Neural crest cell (in vitro differentiated cells): Measurements from ENCODE around the gene HPN. TPM values are rescaled to one million over a fixed set of nuclear protein-coding genes. Genes with fewer than 3 reads are reported as not detected.

Experiments used
- DNase-seq: peaks from one replicate; pipeline ENCODE4 v3.0.0; 2021; ENCODE audit warnings: low read depth, mixed read lengths, low spot score
- H3K27ac Mint-ChIP-seq: one replicate; pipeline ENCODE4 v1.8.0; 2021; ENCODE audit warnings: mild to moderate bottlenecking, mixed read lengths; ENCODE audit not compliant: unreplicated experiment
- H3K27me3 Mint-ChIP-seq: 2 replicates; pipeline ENCODE4 v1.8.0; 2021; ENCODE audit warnings: low read depth, mild to moderate bottlenecking, mixed read lengths
- H3K36me3 Mint-ChIP-seq: 2 replicates; pipeline ENCODE4 v1.8.0; 2021; ENCODE audit warnings: low read depth, mild to moderate bottlenecking, mixed read lengths
- H3K4me1 Mint-ChIP-seq: 2 replicates; pipeline ENCODE4 v1.8.0; 2021; ENCODE audit warnings: mixed read lengths
- H3K4me3 Mint-ChIP-seq: one replicate; pipeline ENCODE4 v1.8.0; 2021; ENCODE audit warnings: mild to moderate bottlenecking, mixed read lengths
- H3K9me3 Mint-ChIP-seq: 2 replicates; pipeline ENCODE4 v1.8.0; 2021; ENCODE audit warnings: mixed read lengths
- CTCF ChIP-seq: fragments of 200-600 bp; sonication (generic); conservative IDR thresholded peaks from 2 replicates; pipeline ENCODE4 v1.5.0; 2021; ENCODE audit warnings: antibody characterized with exemption, mild to moderate bottlenecking
- total RNA-seq: library from RNA; stranded (reverse); gene quantifications from 2 replicates; pipeline ENCODE4 v1.2.1, GENCODE V29; 2021

Gene HPN
- total RNA-seq, 1 donor from 2014 or later, result 0.26 TPM

- Mint-ChIP-seq H3K36me3 (peaks cover 6% of the 10 kb centered on the region), H3K4me3 (no peak overlapping the region), H3K27ac (no peak overlapping the region), H3K4me1 (peaks cover 4% of the 10 kb centered on the region), H3K9me3 (no peaks in the 10 kb centered on the region), H3K27me3 (no peaks in the 10 kb centered on the region)
- no peak for TF ChIP-seq CTCF
- DNase-seq, result no peak
These were observed 32.6 kb upstream of the HPN start for GRCh38 chr19:35008891-35009341.

- peaks cover 6% of the 10 kb centered on the region for H3K36me3 Mint-ChIP-seq
- H3K4me1 Mint-ChIP-seq, result no peaks in the 10 kb centered on the region
These were observed 31.8 kb upstream of the HPN start for GRCh38 chr19:35009424-35010415.

GRCh38 chr19:35011091-35011689, 30.3 kb upstream of the HPN start:
- H3K4me3 Mint-ChIP-seq, result peak overlapping the region; percentile 34
- TF ChIP-seq CTCF, result no peak
- DNase-seq, result no peak
- no peaks in the 10 kb centered on the region for H3K9me3 Mint-ChIP-seq
- H3K36me3 Mint-ChIP-seq, result peaks cover 10% of the 10 kb centered on the region
- H3K27me3 Mint-ChIP-seq, result no peaks in the 10 kb centered on the region
- H3K4me1 Mint-ChIP-seq, result no peaks in the 10 kb centered on the region
- no peak overlapping the region for H3K27ac Mint-ChIP-seq

More at GRCh38 chr19:35009424-35010415, 31.8 kb upstream of the HPN start:
- no peaks in the 10 kb centered on the region for H3K9me3 Mint-ChIP-seq
- DNase-seq, result no peak
- no peak overlapping the region for H3K27ac Mint-ChIP-seq
- no peak overlapping the region for H3K4me3 Mint-ChIP-seq
- no peak for TF ChIP-seq CTCF
- no peaks in the 10 kb centered on the region for H3K27me3 Mint-ChIP-seq

GRCh38 chr19:35011737-35012682, 29.5 kb upstream of the HPN start:
- no peak overlapping the region for H3K4me3 Mint-ChIP-seq
- H3K27ac Mint-ChIP-seq, result no peak overlapping the region
- H3K36me3 Mint-ChIP-seq, result peaks cover 7% of the 10 kb centered on the region

More at GRCh38 chr19:35011737-35012682, 29.5 kb upstream of the HPN start:
- no peaks in the 10 kb centered on the region for H3K27me3 Mint-ChIP-seq
- H3K9me3 Mint-ChIP-seq, result no peaks in the 10 kb centered on the region
- DNase-seq, result no peak
- no peak for TF ChIP-seq CTCF
- no peaks in the 10 kb centered on the region for H3K4me1 Mint-ChIP-seq
